Osteoblast (primary cell): Measurements from ENCODE around the gene FPR2. TPM values are rescaled to one million over a fixed set of nuclear protein-coding genes. Genes with fewer than 3 reads are reported as not detected.

Source experiments
- DNase-seq: peaks from one replicate; pipeline ENCODE4 v3.0.0; 2011; ENCODE audit warnings: low spot score, mixed read lengths; ENCODE audit not compliant: insufficient read length; ENCODE audit errors: missing footprints
- H2AFZ ChIP-seq: 2 replicates; pipeline ENCODE4 v1.6.0; 2011; ENCODE audit warnings: mild to moderate bottlenecking, low read length
- H3K27ac ChIP-seq: 2 replicates; pipeline ENCODE4 v1.5.1; 2011; ENCODE audit warnings: mild to moderate bottlenecking, low read depth, low read length, moderate library complexity
- H3K27me3 ChIP-seq: 2 replicates; pipeline ENCODE4 v1.6.0; 2012; ENCODE audit warnings: mild to moderate bottlenecking, control low read depth, inconsistent platforms, low read length, moderate library complexity; ENCODE audit not compliant: insufficient read depth
- H3K36me3 ChIP-seq: 2 replicates; pipeline ENCODE4 v1.5.1; 2011; ENCODE audit warnings: mild to moderate bottlenecking, low read length, control low read depth, moderate library complexity; ENCODE audit not compliant: insufficient read depth
- H3K4me1 ChIP-seq: 2 replicates; pipeline ENCODE4 v1.5.1; 2011; ENCODE audit warnings: mild to moderate bottlenecking, low read length, control low read depth, moderate library complexity; ENCODE audit not compliant: insufficient read depth
- H3K4me2 ChIP-seq: 2 replicates; pipeline ENCODE4 v1.6.0; 2011; ENCODE audit warnings: mild to moderate bottlenecking, low read length; ENCODE audit not compliant: insufficient read depth
- H3K4me3 ChIP-seq: fragments of 200-600 bp; sonication (generic); 3 replicates; pipeline ENCODE4 v1.5.1; 2012; ENCODE audit warnings: mild to moderate bottlenecking, low read length, inconsistent platforms; ENCODE audit not compliant: insufficient read depth
- H3K79me2 ChIP-seq: 2 replicates; pipeline ENCODE4 v1.6.0; 2012; ENCODE audit warnings: mild to moderate bottlenecking, low read length, control low read depth, inconsistent platforms; ENCODE audit not compliant: insufficient read depth
- H3K9me3 ChIP-seq: 2 replicates; pipeline ENCODE4 v1.5.1; 2011; ENCODE audit warnings: low read depth, low read length, control low read depth
- H4K20me1 ChIP-seq: 2 replicates; pipeline ENCODE4 v1.6.0; 2012; ENCODE audit warnings: mild to moderate bottlenecking, low read length, control low read depth; ENCODE audit not compliant: insufficient read depth
- CTCF ChIP-seq: IDR thresholded peaks from 2 replicates; pipeline ENCODE4 v1.5.1; 2011; ENCODE audit warnings: mild to moderate bottlenecking, low read depth, low read length, moderate library complexity; ENCODE audit errors: extremely low read depth
- total RNA-seq: library from RNA; depleted of rRNA; stranded (reverse); fragments of >200 nt; gene quantifications from 2 replicates; pipeline ENCODE4 v1.2.3, GENCODE V29; 2012

FPR2 gene, protein sequence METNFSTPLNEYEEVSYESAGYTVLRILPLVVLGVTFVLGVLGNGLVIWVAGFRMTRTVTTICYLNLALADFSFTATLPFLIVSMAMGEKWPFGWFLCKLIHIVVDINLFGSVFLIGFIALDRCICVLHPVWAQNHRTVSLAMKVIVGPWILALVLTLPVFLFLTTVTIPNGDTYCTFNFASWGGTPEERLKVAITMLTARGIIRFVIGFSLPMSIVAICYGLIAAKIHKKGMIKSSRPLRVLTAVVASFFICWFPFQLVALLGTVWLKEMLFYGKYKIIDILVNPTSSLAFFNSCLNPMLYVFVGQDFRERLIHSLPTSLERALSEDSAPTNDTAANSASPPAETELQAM
- total RNA-seq = 0.29 and 0.36 TPM in 2 replicates

DNA sequence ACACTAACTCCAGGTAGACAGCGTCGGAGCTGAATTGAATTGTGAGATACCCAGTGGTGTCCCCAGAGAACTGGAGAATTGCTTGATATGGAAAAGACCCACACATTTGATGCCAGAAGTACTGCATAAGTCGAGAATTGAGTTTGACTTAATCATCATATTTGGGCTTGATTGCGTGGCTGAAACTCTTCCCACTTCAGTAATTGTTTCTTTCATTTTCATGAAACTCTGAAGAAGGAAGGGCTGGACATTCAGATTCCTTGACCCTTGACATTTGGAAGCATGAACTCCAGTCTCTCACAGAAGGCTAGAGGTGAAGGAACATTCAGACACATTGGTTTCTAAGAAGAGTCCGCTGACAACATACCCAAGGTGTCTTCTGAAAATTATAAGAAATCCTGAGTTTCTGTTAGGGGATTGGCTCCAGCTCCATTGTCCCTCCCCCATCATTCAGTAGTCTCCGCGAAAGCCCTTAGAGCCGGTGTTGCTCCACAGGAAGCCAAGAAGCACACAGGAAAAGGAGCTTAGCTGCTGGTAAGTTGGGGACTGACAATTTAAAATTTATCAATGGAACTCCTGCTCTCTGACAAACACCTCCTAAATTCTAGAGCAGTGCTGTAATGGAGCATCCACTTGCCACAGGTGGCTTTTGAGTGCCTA lies at the start of gene FPR2:
Gene FPR2 (plus strand): TSS at position 484 of the 660 bp plus-strand sequence. CDS start 7,479 bp downstream, outside the sequence.
- H3K36me3 ChIP-seq = no peaks in the 10 kb centered on the region
- no peak within 1 kb of the TSS for H3K27ac ChIP-seq
- no peak within 1 kb of the TSS for H2AFZ ChIP-seq
- TF ChIP-seq CTCF = no peak
- DNase-seq = no peak
- no peaks in the 10 kb centered on the region for H3K27me3 ChIP-seq
- H3K79me2 ChIP-seq = no peaks in the 10 kb centered on the region
- H4K20me1 ChIP-seq = no peaks in the 10 kb centered on the region
- H3K9me3 ChIP-seq = no peaks in the 10 kb centered on the region
- H3K4me2 ChIP-seq = no peak within 1 kb of the TSS
- no peaks in the 10 kb centered on the region for H3K4me1 ChIP-seq
- H3K4me3 ChIP-seq = no peak within 1 kb of the TSS

DNA sequence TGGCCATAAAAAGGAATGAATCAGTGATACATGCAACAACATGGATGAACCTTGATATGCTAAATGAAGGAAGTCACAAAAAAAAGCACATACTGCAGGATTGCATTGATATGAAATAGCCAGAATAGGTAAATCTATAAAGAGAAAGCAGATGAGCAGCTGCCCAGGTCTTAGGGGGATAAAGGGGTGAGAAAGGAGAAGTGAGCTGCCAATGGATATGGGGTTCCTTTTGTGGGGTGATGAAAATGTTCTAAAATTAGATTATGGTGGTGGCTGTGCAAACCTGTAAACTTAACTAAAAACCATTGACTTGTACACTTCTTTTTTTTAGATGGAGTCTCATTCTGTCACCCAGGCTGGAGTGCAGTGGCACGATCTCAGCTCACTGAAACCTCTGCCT lies 49.3 kb upstream of the FPR2 start:
- no peak for DNase-seq
- no peaks in the 10 kb centered on the region for H3K79me2 ChIP-seq
- H3K4me3 ChIP-seq = no peak overlapping the region
- no peaks in the 10 kb centered on the region for H3K4me1 ChIP-seq
- H2AFZ ChIP-seq = no peak overlapping the region
- H3K27ac ChIP-seq = no peak overlapping the region
- H3K36me3 ChIP-seq = peaks cover 18% of the 10 kb centered on the region
- H4K20me1 ChIP-seq = peaks cover 3% of the 10 kb centered on the region
- no peak overlapping the region for H3K4me2 ChIP-seq
- no peaks in the 10 kb centered on the region for H3K27me3 ChIP-seq
- TF ChIP-seq CTCF = no peak
- H3K9me3 ChIP-seq = no peaks in the 10 kb centered on the region

DNA sequence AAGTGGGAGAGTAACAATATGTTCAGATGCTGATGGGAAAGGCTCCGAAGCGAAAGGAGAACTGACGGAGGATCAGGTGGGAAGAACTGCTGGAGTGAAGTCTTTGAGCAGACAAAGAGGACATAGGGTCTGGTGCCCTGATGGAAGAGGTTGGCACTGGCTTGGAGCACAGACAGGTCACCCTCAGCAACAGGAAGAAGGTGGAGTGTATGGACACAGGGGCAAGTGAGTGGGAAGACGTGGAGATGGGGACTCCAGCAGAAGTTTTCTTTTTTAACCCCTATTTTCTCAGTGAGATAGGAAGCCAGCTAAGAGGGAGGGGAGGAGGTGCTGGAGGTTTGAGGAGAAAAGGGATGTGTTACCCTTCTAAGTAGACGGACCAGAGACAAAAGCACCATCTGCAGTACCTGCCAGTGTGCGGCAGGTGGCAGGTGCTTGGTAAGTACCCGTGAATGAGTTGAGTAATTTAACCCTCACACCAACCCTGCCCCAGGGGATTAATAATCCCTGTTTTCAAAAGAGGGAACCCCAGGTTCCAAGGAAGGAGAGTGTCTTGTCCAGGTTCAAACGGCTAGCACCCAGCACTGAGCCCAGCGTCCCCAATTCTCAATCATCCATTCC lies 48.4 kb upstream of the FPR2 start:
- no peak overlapping the region for H3K4me2 ChIP-seq
- no peak for DNase-seq

More for the DNA sequence above, 48.4 kb upstream of the FPR2 start:
- H3K27ac ChIP-seq = no peak overlapping the region
- H3K79me2 ChIP-seq = peaks cover 1% of the 10 kb centered on the region
- TF ChIP-seq CTCF = peak; percentile 48
- no peak overlapping the region for H3K4me3 ChIP-seq
- H3K4me1 ChIP-seq = no peaks in the 10 kb centered on the region
- H2AFZ ChIP-seq = no peak overlapping the region
- H3K9me3 ChIP-seq = no peaks in the 10 kb centered on the region
- peaks cover 20% of the 10 kb centered on the region for H3K36me3 ChIP-seq
- no peaks in the 10 kb centered on the region for H3K27me3 ChIP-seq
- peaks cover 3% of the 10 kb centered on the region for H4K20me1 ChIP-seq
